ENCODE measurements around the gene RPL32. TPM values are rescaled to one million over a fixed set of nuclear protein-coding genes. Genes with fewer than 3 reads are reported as not detected.

The RPL32 gene
- total RNA-seq, 1 experiment from 2014 or later = 2,021 TPM

DNA sequence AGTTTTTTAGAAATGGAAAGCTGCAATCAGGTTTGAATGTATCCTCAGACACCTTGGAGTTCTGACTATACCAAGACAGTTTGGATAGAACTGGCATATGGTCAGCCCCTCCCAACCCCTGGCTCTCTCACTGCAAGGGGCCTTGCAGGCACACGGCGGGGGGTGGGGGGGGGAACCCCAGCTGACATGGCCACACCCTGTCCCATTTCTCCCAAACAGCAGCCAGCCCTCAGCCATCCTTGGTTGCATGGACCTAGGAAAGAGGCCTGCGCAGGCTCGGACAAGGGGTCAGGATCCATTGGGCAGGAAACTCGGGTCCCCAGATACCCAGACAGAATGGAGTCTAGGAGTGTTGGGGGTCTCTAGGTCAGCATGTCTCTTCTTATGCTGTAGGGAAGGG, 30.4 kb downstream of the RPL32 start:
- H3K27ac ChIP-seq (ENCODE audit: insufficient read length, low read depth, low read length) = no peak overlapping the region
- no peak overlapping the region for H2BK120ac ChIP-seq (ENCODE audit: low read depth, low read length, poor library complexity, severe bottlenecking)
- Mint-ChIP-seq H3K9me3 (no peaks in the 10 kb centered on the region), H3K36me3 (ENCODE audit: insufficient read depth in 1 of 3, low read depth in 3 of 3) (peaks cover 0 to 9% (median 2%) of the 10 kb centered on the region in 3 experiments; a peak in 5 of 7 replicates), H3K27me3 (ENCODE audit: low read depth) (peaks cover 1% of the 10 kb centered on the region; the same call in 1 of the 2 replicates), H3K27ac (no peak overlapping the region), H3K4me3 (peak overlapping the region; percentile 32 to 70; a peak in 4 of 5 replicates), H3K4me1 (peaks cover 16 to 22% of the 10 kb centered on the region in 2 experiments)
- no peak overlapping the region for H2BK12ac ChIP-seq (ENCODE audit: insufficient read length, low read depth, low read length)
- H4K20me1 ChIP-seq (ENCODE audit: control insufficient read depth, insufficient read depth, insufficient read length) = no peaks in the 10 kb centered on the region
- no peaks in the 10 kb centered on the region for H3K4me1 ChIP-seq (ENCODE audit: insufficient read depth, low read length)
- no peak overlapping the region for H3K4me2 ChIP-seq (ENCODE audit: insufficient read depth, insufficient read length, low read length)
- no peak overlapping the region for H2BK20ac ChIP-seq (ENCODE audit: low read depth, low read length, poor library complexity, severe bottlenecking)
- no peak overlapping the region for H4K8ac ChIP-seq (replicated peaks; ENCODE audit: insufficient read length, low read depth, low read length)
- WGBS (ENCODE audit: extremely low coverage, insufficient read length, low lambda C conversion rate) = no CpG with 5 or more reads among the region's 5 CpGs
- no peaks in the 10 kb centered on the region for H3K79me1 ChIP-seq (ENCODE audit: insufficient read depth, low read depth, low read length, poor library complexity, severe bottlenecking)
- no peak overlapping the region for H2AFZ ChIP-seq (ENCODE audit: low read length)
- TF ChIP-seq, protein P1, sequence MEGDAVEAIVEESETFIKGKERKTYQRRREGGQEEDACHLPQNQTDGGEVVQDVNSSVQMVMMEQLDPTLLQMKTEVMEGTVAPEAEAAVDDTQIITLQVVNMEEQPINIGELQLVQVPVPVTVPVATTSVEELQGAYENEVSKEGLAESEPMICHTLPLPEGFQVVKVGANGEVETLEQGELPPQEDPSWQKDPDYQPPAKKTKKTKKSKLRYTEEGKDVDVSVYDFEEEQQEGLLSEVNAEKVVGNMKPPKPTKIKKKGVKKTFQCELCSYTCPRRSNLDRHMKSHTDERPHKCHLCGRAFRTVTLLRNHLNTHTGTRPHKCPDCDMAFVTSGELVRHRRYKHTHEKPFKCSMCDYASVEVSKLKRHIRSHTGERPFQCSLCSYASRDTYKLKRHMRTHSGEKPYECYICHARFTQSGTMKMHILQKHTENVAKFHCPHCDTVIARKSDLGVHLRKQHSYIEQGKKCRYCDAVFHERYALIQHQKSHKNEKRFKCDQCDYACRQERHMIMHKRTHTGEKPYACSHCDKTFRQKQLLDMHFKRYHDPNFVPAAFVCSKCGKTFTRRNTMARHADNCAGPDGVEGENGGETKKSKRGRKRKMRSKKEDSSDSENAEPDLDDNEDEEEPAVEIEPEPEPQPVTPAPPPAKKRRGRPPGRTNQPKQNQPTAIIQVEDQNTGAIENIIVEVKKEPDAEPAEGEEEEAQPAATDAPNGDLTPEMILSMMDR (conservative IDR thresholded peaks at IDR 0.05) = no peak
- no peak overlapping the region for H2AK5ac ChIP-seq (ENCODE audit: insufficient read length, low read length)
- no peak overlapping the region for H2BK15ac ChIP-seq (ENCODE audit: low read depth, low read length)
- H3K18ac ChIP-seq (ENCODE audit: insufficient read length, low read depth, low read length) = no peak overlapping the region
- no peak overlapping the region for H3K14ac ChIP-seq (ENCODE audit: insufficient read depth, low read length)
- no peak overlapping the region for H4K5ac ChIP-seq (ENCODE audit: insufficient read length, low read depth, low read length)
- peaks cover 4% of the 10 kb centered on the region for H3K23me2 ChIP-seq (ENCODE audit: insufficient read length, low read depth, low read length, poor library complexity, severe bottlenecking)
- H3K9ac ChIP-seq (ENCODE audit: extremely low read depth, insufficient read length, low read length) = no peak overlapping the region
- no peaks in the 10 kb centered on the region for H3K27me3 ChIP-seq (ENCODE audit: insufficient read depth, low read length)
- no peak overlapping the region for H4K91ac ChIP-seq (ENCODE audit: insufficient read length, low read depth, low read length)
- H3T11ph ChIP-seq (ENCODE audit: low read length) = no peak overlapping the region
- H2BK5ac ChIP-seq (ENCODE audit: insufficient read length, low read length) = no peak overlapping the region
- H3K23ac ChIP-seq (ENCODE audit: insufficient read length, low read depth, low read length) = no peak overlapping the region
- H3K79me2 ChIP-seq (ENCODE audit: insufficient read depth, low read length) = no peaks in the 10 kb centered on the region
- no peak for DNase-seq
- no peaks in the 10 kb centered on the region for H3K9me3 ChIP-seq (ENCODE audit: control insufficient read depth, low read depth, low read length)
- no peak overlapping the region for H3K56ac ChIP-seq (ENCODE audit: insufficient read length, low read depth, low read length)
- H3K4ac ChIP-seq (ENCODE audit: low read depth, low read length) = no peak overlapping the region
